ENCODE data around the gene TAF4.
A peak's percentile ranks its signal among the peaks of the same experiment; 100 is the strongest.

TAF4 gene

GRCh38 chr20:62012631-62013030, 53.0 kb downstream of the TAF4 start:
- DNase-seq (ENCODE audit: low spot score in 2 of 2) (no peak), ATAC-seq (no peak)
- Mint-ChIP-seq H3K9me3 (no peaks in the 10 kb centered on the region), H3K36me3 (peaks cover 21% of the 10 kb centered on the region), H3K4me1 (peaks cover 20% of the 10 kb centered on the region), H3K27ac (no peak overlapping the region), H3K4me3 (no peak overlapping the region)

- peaks cover 27% of the 10 kb centered on the region for H3K36me3 Mint-ChIP-seq
- H3K4me1 Mint-ChIP-seq: peaks cover 26% of the 10 kb centered on the region
Observed at GRCh38 chr20:62011938-62012534, 53.6 kb downstream of the TAF4 start.

GRCh38 chr20:62011403-62011790, 54.3 kb downstream of the TAF4 start:
- H3K27ac Mint-ChIP-seq: no peak overlapping the region
- peaks cover 26% of the 10 kb centered on the region for H3K4me1 Mint-ChIP-seq
- no peaks in the 10 kb centered on the region for H3K9me3 Mint-ChIP-seq
- no peak for DNase-seq (ENCODE audit: low spot score in 2 of 2)
- no peak for ATAC-seq
- peaks cover 32% of the 10 kb centered on the region for H3K36me3 Mint-ChIP-seq
- no peak overlapping the region for H3K4me3 Mint-ChIP-seq

More at GRCh38 chr20:62011938-62012534, 53.6 kb downstream of the TAF4 start:
- Mint-ChIP-seq H3K4me3 (no peak overlapping the region), H3K9me3 (no peaks in the 10 kb centered on the region), H3K27ac (no peak overlapping the region)
- ATAC-seq (no peak), DNase-seq (ENCODE audit: low spot score in 2 of 2) (no peak)

- Mint-ChIP-seq H3K4me1 (peaks cover 26% of the 10 kb centered on the region), H3K36me3 (peaks cover 38% of the 10 kb centered on the region), H3K9me3 (no peaks in the 10 kb centered on the region), H3K27ac (no peak overlapping the region), H3K4me3 (no peak overlapping the region)
- DNase-seq (ENCODE audit: low spot score in 2 of 2) (peak; percentile 37 to 58), ATAC-seq (peak; percentile 74)
Observed at GRCh38 chr20:62010551-62011402, 54.9 kb downstream of the TAF4 start.

- ATAC-seq: no peak
- H3K4me1 Mint-ChIP-seq: peaks cover 24% of the 10 kb centered on the region
- no peaks in the 10 kb centered on the region for H3K9me3 Mint-ChIP-seq
- peaks cover 42% of the 10 kb centered on the region for H3K36me3 Mint-ChIP-seq
- no peak overlapping the region for H3K4me3 Mint-ChIP-seq
- DNase-seq (ENCODE audit: low spot score in 2 of 2): no peak
- H3K27ac Mint-ChIP-seq: no peak overlapping the region
Observed at GRCh38 chr20:62009869-62010445, 55.7 kb downstream of the TAF4 start.

GRCh38 chr20:62009322-62009721, 56.4 kb downstream of the TAF4 start:
- DNase-seq (ENCODE audit: low spot score in 2 of 2) (no peak), ATAC-seq (no peak)
- H3K4me1 Mint-ChIP-seq: peaks cover 22% of the 10 kb centered on the region
- H3K4me3 Mint-ChIP-seq: no peak overlapping the region
- H3K9me3 Mint-ChIP-seq: no peaks in the 10 kb centered on the region
- H3K36me3 Mint-ChIP-seq: peaks cover 47% of the 10 kb centered on the region
- H3K27ac Mint-ChIP-seq: no peak overlapping the region

- Mint-ChIP-seq H3K4me3 (no peak overlapping the region), H3K27ac (no peak overlapping the region)
- no peak for ATAC-seq
Observed at GRCh38 chr20:62008643-62009183, 57.0 kb downstream of the TAF4 start.

GRCh38 chr20:62007127-62007647, 58.5 kb downstream of the TAF4 start:
- DNase-seq (ENCODE audit: low spot score in 2 of 2) (no peak), ATAC-seq (no peak)
- H3K36me3 Mint-ChIP-seq: peaks cover 61% of the 10 kb centered on the region

More at GRCh38 chr20:62008643-62009183, 57.0 kb downstream of the TAF4 start:
- no peaks in the 10 kb centered on the region for H3K9me3 Mint-ChIP-seq
- H3K36me3 Mint-ChIP-seq: peaks cover 53% of the 10 kb centered on the region
- DNase-seq (ENCODE audit: low spot score in 2 of 2): no peak
- peaks cover 22% of the 10 kb centered on the region for H3K4me1 Mint-ChIP-seq

GRCh38 chr20:62006482-62006881, 59.2 kb downstream of the TAF4 start:
- no peaks in the 10 kb centered on the region for H3K9me3 Mint-ChIP-seq
- H3K4me1 Mint-ChIP-seq: peaks cover 21% of the 10 kb centered on the region
- no peak overlapping the region for H3K27ac Mint-ChIP-seq
- H3K36me3 Mint-ChIP-seq: peaks cover 64% of the 10 kb centered on the region
- ATAC-seq: no peak
- no peak overlapping the region for H3K4me3 Mint-ChIP-seq
- DNase-seq (ENCODE audit: low spot score in 2 of 2): no peak

More at GRCh38 chr20:62007127-62007647, 58.5 kb downstream of the TAF4 start:
- Mint-ChIP-seq H3K4me3 (no peak overlapping the region), H3K9me3 (no peaks in the 10 kb centered on the region), H3K4me1 (peaks cover 22% of the 10 kb centered on the region), H3K27ac (peak overlapping the region; percentile 52)

GRCh38 chr20:62004614-62005013, 61.1 kb downstream of the TAF4 start:
- no peak for ATAC-seq
- H3K36me3 Mint-ChIP-seq: peaks cover 74% of the 10 kb centered on the region
- no peaks in the 10 kb centered on the region for H3K9me3 Mint-ChIP-seq

GRCh38 chr20:62003567-62004405, 61.9 kb downstream of the TAF4 start:
- ATAC-seq (no peak), DNase-seq (ENCODE audit: low spot score in 2 of 2) (no peak)
- H3K4me1 Mint-ChIP-seq: peaks cover 13% of the 10 kb centered on the region
- H3K36me3 Mint-ChIP-seq: peaks cover 76% of the 10 kb centered on the region
- H3K9me3 Mint-ChIP-seq: no peaks in the 10 kb centered on the region
- H3K4me3 Mint-ChIP-seq: no peak overlapping the region
- H3K27ac Mint-ChIP-seq: no peak overlapping the region

More at GRCh38 chr20:62004614-62005013, 61.1 kb downstream of the TAF4 start:
- DNase-seq (ENCODE audit: low spot score in 2 of 2): no peak
- Mint-ChIP-seq H3K4me1 (peaks cover 13% of the 10 kb centered on the region), H3K4me3 (no peak overlapping the region), H3K27ac (no peak overlapping the region)

- Mint-ChIP-seq H3K36me3 (peaks cover 81% of the 10 kb centered on the region), H3K27ac (no peak overlapping the region)
- DNase-seq (ENCODE audit: low spot score in 2 of 2): no peak
Observed at GRCh38 chr20:62002882-62003480, 62.7 kb downstream of the TAF4 start.

GRCh38 chr20:62001178-62001715, 64.4 kb downstream of the TAF4 start:
- H3K36me3 Mint-ChIP-seq: peaks cover 83% of the 10 kb centered on the region
- H3K4me1 Mint-ChIP-seq: no peaks in the 10 kb centered on the region
- no peak overlapping the region for H3K4me3 Mint-ChIP-seq
- ATAC-seq (no peak), DNase-seq (ENCODE audit: low spot score in 2 of 2) (no peak)
- H3K27ac Mint-ChIP-seq: no peak overlapping the region
- H3K9me3 Mint-ChIP-seq: no peaks in the 10 kb centered on the region

More at GRCh38 chr20:62002882-62003480, 62.7 kb downstream of the TAF4 start:
- H3K9me3 Mint-ChIP-seq: no peaks in the 10 kb centered on the region
- H3K4me1 Mint-ChIP-seq: peaks cover 10% of the 10 kb centered on the region
- H3K4me3 Mint-ChIP-seq: no peak overlapping the region
- ATAC-seq: no peak
